Liver (tissue), 9 donors: ENCODE results near the gene ZNF138. TPM values are rescaled to one million over a fixed set of nuclear protein-coding genes. Genes with fewer than 3 reads are reported as not detected.

ENCODE experiments used
- DNase-seq: peaks from one replicate; pipeline ENCODE4 v3.0.0-alpha.2; 2017; ENCODE audit warnings: low spot score
- H3K27ac ChIP-seq, 2 donors: one replicate each; pipeline ENCODE4 v1.7.0; 2013; ENCODE audit warnings: inconsistent platforms in 2 of 2, low read length in 2 of 2, control low read depth in 1 of 2, low read depth in 1 of 2, mild to moderate bottlenecking in 1 of 2
- H3K27me3 ChIP-seq, 4 donors: one replicate each; pipeline versions ENCODE4 v1.6.1 to v1.7.0; 2013; ENCODE audit warnings: low read length in 3 of 4, inconsistent platforms in 1 of 4, mild to moderate bottlenecking in 1 of 4, moderate library complexity in 1 of 4; ENCODE audit not compliant: control insufficient read depth in 4 of 4, insufficient read depth in 4 of 4
- H3K36me3 ChIP-seq, 4 donors: one replicate each; pipeline versions ENCODE4 v1.6.1 to v1.7.0; 2013; ENCODE audit warnings: low read length in 3 of 4, mild to moderate bottlenecking in 3 of 4, low read depth in 1 of 4, moderate library complexity in 1 of 4; ENCODE audit not compliant: control insufficient read depth in 4 of 4, insufficient read depth in 3 of 4
- H3K4me1 ChIP-seq, 4 donors: one replicate each; pipeline versions ENCODE4 v1.6.1 to v1.7.0; 2013; ENCODE audit warnings: low read length in 3 of 4, mild to moderate bottlenecking in 3 of 4, moderate library complexity in 1 of 4; ENCODE audit not compliant: control insufficient read depth in 4 of 4, insufficient read depth in 4 of 4
- H3K4me3 ChIP-seq, 3 donors: one replicate each; pipeline versions ENCODE4 v1.6.1 to v1.7.0; 2013; ENCODE audit warnings: low read length in 3 of 3, control low read depth in 1 of 3, low read depth in 1 of 3, mild to moderate bottlenecking in 1 of 3
- H3K9ac ChIP-seq, 2 donors: one replicate each; pipeline ENCODE4 v1.7.0; 2013; ENCODE audit warnings: low read length in 2 of 2, mild to moderate bottlenecking in 2 of 2, moderate library complexity in 2 of 2, control low read depth in 1 of 2, low read depth in 1 of 2
- H3K9me3 ChIP-seq, 4 donors: one replicate each; pipeline versions ENCODE4 v1.6.1 to v1.7.0; 2013; ENCODE audit warnings: low read length in 3 of 4; ENCODE audit not compliant: control insufficient read depth in 4 of 4
- EGR1 ChIP-seq, 2 donors: IDR thresholded peaks; 2 replicates each; pipeline ENCODE4 v1.6.1; 2016 to 2018; ENCODE audit warnings: antibody characterized with exemption in 2 of 2, low read depth in 2 of 2
- FOXA1 ChIP-seq: IDR thresholded peaks from 2 replicates; pipeline ENCODE4 v1.6.1; 2016; ENCODE audit warnings: antibody characterized with exemption
- FOXA2 ChIP-seq: IDR thresholded peaks from 2 replicates; pipeline ENCODE4 v1.6.1; 2016; ENCODE audit warnings: antibody characterized with exemption
- GABPA ChIP-seq, 2 donors: IDR thresholded peaks in 1 of 2; conservative IDR thresholded peaks in 1 of 2; 2 replicates each; pipeline ENCODE4 v1.6.1; 2016; ENCODE audit warnings: antibody characterized with exemption in 2 of 2, mild to moderate bottlenecking in 1 of 2, moderate library complexity in 1 of 2
- HNF4A ChIP-seq, 2 donors: conservative IDR thresholded peaks; 2 replicates each; pipeline ENCODE4 v1.6.1; 2016; ENCODE audit warnings: antibody characterized with exemption in 2 of 2, mild to moderate bottlenecking in 2 of 2
- HNF4G ChIP-seq: IDR thresholded peaks from 2 replicates; pipeline ENCODE4 v1.6.1; 2016; ENCODE audit warnings: antibody characterized with exemption
- JUND ChIP-seq, 2 donors: IDR thresholded peaks; 2 replicates each; pipeline ENCODE4 v1.6.1; 2016; ENCODE audit warnings: antibody characterized with exemption in 2 of 2
- NR2F2 ChIP-seq: IDR thresholded peaks from 2 replicates; pipeline ENCODE4 v1.6.1; 2016; ENCODE audit warnings: antibody characterized with exemption
- RAD21 ChIP-seq, 2 donors: IDR thresholded peaks; 2 replicates each; pipeline ENCODE4 v1.6.1; 2016; ENCODE audit warnings: antibody characterized with exemption in 2 of 2, mild to moderate bottlenecking in 2 of 2
- REST ChIP-seq: IDR thresholded peaks from 2 replicates; pipeline ENCODE4 v1.6.1; 2016; ENCODE audit warnings: antibody characterized with exemption, mild to moderate bottlenecking
- RXRA ChIP-seq, 2 donors: IDR thresholded peaks; 2 replicates each; pipeline ENCODE4 v1.6.1; 2017 to 2018; ENCODE audit warnings: antibody characterized with exemption in 2 of 2, mild to moderate bottlenecking in 1 of 2
- TAF1 ChIP-seq: conservative IDR thresholded peaks from 2 replicates; pipeline ENCODE4 v1.6.1; 2016; ENCODE audit warnings: antibody characterized with exemption, mild to moderate bottlenecking
- YY1 ChIP-seq: IDR thresholded peaks from 2 replicates; pipeline ENCODE4 v1.6.1; 2016; ENCODE audit warnings: antibody characterized with exemption, mild to moderate bottlenecking
- ZBTB33 ChIP-seq: IDR thresholded peaks from 2 replicates; pipeline ENCODE4 v1.6.1; 2016; ENCODE audit warnings: antibody characterized with exemption
- WGBS: extraction: QIAGEN DNeasy Blood & Tissue Kit; methylation state at CpG from one replicate; pipeline ENCODE4 v1.1.7; 2013; 5-methylcytosine and 5-hydroxymethylcytosine counted together
- polyA plus RNA-seq, 2 donors: library from polyadenylated mRNA; stranded (reverse) in 1 of 2; unstranded in 1 of 2; fragments of 200-250 nt in 1 of 2; fragments of >200 nt in 1 of 2; fragmentation: Nextera tagmentation in 1 of 2; extraction: Ambion mirVana in 1 of 2; gene quantifications; one replicate each; pipeline versions ENCODE4 v1.2.1 to v1.2.3, GENCODE V29; 2013 to 2015
- total RNA-seq, 2 donors: library from RNA; depleted of rRNA; stranded (reverse); fragments of >200 nt; gene quantifications; one replicate each; pipeline ENCODE4 v1.2.3, GENCODE V29; 2014
- TF ChIP-seq, protein P1 (sequence below): fragments of 150-350 bp; IDR thresholded peaks from 2 replicates; pipeline ENCODE4 v1.5.1; 2017; ENCODE audit warnings: improper control_type of control experiment, low read depth, low read length; ENCODE audit not compliant: missing input control
- TF ChIP-seq, protein P2 (sequence below): IDR thresholded peaks from 2 replicates; pipeline ENCODE4 v1.6.1; 2016; ENCODE audit warnings: antibody characterized with exemption
- TF ChIP-seq, protein P3 (sequence below): IDR thresholded peaks from 2 replicates; pipeline ENCODE4 v1.6.1; 2016; ENCODE audit warnings: antibody characterized with exemption
- donor health status: healthy.
- donor health status: healthy.
- donor health status: healthy.
- donor health status: healthy.
- donor health status: healthy.

ZNF138 gene
- total and polyA plus RNA-seq, 4 donors, result 1.4 to 4.5 (median 3.7) TPM

DNA sequence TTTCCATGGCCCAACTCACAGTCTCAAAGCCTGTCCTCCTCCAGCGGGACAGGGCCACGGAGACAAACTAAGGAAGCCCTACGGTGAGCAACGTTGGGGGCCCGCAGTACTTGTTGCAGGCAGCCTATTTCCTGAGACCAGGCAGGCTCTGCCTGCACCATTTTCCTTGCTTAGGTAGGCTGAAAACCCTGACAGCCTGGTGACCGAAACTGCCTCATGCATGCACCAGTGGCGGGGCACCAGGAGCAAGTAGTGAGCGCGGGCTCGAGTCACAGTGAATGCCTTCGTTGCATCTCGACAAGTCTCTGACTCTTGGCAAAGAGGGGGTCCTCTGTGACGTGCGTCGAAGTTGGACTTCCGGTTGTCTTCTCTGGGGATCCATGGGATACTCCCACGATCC lies 85.6 kb downstream of the ZNF138 start:
- H3K9ac ChIP-seq, result no peak overlapping the region
- TF ChIP-seq HNF4A (conservative IDR thresholded peaks at IDR 0.05), result no peak
- TF ChIP-seq EGR1 (IDR thresholded peaks at IDR 0.05; ENCODE audit: low read depth in 2 of 2), result no peak
- TF ChIP-seq REST, result no peak
- TF ChIP-seq GABPA (IDR thresholded peaks at IDR 0.05 in 1 of 2, conservative IDR thresholded peaks at IDR 0.05 in 1 of 2), result no peak
- TF ChIP-seq JUND (IDR thresholded peaks at IDR 0.05), result no peak
- TF ChIP-seq FOXA1, result no peak
- TF ChIP-seq, protein P1, sequence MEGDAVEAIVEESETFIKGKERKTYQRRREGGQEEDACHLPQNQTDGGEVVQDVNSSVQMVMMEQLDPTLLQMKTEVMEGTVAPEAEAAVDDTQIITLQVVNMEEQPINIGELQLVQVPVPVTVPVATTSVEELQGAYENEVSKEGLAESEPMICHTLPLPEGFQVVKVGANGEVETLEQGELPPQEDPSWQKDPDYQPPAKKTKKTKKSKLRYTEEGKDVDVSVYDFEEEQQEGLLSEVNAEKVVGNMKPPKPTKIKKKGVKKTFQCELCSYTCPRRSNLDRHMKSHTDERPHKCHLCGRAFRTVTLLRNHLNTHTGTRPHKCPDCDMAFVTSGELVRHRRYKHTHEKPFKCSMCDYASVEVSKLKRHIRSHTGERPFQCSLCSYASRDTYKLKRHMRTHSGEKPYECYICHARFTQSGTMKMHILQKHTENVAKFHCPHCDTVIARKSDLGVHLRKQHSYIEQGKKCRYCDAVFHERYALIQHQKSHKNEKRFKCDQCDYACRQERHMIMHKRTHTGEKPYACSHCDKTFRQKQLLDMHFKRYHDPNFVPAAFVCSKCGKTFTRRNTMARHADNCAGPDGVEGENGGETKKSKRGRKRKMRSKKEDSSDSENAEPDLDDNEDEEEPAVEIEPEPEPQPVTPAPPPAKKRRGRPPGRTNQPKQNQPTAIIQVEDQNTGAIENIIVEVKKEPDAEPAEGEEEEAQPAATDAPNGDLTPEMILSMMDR, result no peak
- no peak for TF ChIP-seq YY1
- no peak for TF ChIP-seq TAF1
- TF ChIP-seq HNF4G, result no peak
- TF ChIP-seq, protein P2, sequence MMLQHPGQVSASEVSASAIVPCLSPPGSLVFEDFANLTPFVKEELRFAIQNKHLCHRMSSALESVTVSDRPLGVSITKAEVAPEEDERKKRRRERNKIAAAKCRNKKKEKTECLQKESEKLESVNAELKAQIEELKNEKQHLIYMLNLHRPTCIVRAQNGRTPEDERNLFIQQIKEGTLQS, result no peak
- TF ChIP-seq FOXA2, result no peak
- H3K36me3 ChIP-seq, result no peaks in the 10 kb centered on the region
- H3K4me3 ChIP-seq, result no peak overlapping the region
- H3K9me3 ChIP-seq, result peaks cover 6 to 21% (median 14%) of the 10 kb centered on the region in 4 donors
- no peak overlapping the region for H3K27ac ChIP-seq
- no peaks in the 10 kb centered on the region for H3K4me1 ChIP-seq
- 91% methylated on average over 17 of the region's 17 CpGs for WGBS
- DNase-seq, result peak; percentile 30
- peaks cover 0 to 1% (median 0%) of the 10 kb centered on the region in 4 donors for H3K27me3 ChIP-seq

DNA sequence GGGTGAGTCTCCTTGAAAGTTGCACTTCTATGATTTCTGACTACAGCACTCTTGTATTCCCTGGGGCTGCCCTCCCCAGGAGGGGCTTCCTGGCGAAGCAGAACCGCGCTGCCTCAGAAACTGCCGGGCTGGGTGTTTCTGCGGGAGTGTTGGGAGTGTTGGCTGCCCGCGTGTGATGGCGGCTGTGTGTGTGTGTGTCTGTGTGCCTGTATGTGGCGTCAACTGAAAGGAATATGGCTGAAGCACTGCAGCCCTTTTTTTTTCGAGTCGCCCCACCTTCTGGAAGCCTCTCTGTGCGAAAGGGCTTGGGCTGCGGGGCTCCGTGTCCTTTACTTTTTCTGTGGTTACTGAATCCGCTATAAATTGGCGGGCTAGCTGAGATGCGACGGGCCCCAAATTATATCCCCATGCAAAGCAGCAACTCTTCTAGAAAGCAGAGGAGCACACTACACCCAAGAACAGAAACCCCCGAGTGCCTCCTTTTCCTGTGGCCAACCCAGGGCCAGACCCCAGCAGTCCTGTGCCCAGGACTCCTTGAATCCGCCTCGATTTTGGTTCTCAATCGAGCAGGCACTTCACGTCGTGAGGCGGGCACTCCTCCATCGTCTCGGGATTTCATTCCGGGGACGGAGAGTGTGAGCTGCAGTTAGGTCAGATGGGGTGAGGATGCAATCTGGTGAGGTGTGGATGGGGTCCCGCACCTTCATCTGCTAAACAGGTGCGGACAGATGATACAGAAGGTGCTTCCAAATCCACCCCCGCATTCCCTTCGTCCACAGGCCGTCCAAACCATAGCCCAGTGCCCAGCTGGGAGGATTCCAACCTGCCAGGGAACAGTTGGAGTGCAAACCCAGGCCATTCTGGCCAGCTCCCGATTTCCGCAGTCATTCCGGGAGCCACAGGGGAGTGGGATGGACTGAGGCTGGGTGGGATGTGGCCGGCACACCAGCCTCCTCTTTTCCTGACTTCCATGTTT lies 86.4 kb downstream of the ZNF138 start:
- DNase-seq, result peak; percentile 29
- Histone ChIP-seq H3K27ac (no peak overlapping the region), H3K9ac (no peak overlapping the region), H3K9me3 (peaks cover 6 to 21% (median 14%) of the 10 kb centered on the region in 4 donors), H3K36me3 (no peaks in the 10 kb centered on the region), H3K4me1 (no peaks in the 10 kb centered on the region), H3K4me3 (no peak overlapping the region), H3K27me3 (no peaks in the 10 kb centered on the region)
- no peak for TF ChIP-seq RAD21 (IDR thresholded peaks at IDR 0.05)
- TF ChIP-seq, protein P3, sequence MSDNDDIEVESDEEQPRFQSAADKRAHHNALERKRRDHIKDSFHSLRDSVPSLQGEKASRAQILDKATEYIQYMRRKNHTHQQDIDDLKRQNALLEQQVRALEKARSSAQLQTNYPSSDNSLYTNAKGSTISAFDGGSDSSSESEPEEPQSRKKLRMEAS, result no peak
- TF ChIP-seq GABPA (IDR thresholded peaks at IDR 0.05 in 1 of 2, conservative IDR thresholded peaks at IDR 0.05 in 1 of 2), result no peak
- no peak for TF ChIP-seq ZBTB33
- no peak for TF ChIP-seq NR2F2
- TF ChIP-seq YY1, result no peak
- TF ChIP-seq FOXA2, result no peak
- no peak for TF ChIP-seq TAF1
- TF ChIP-seq, protein P1, result no peak
- no peak for TF ChIP-seq RXRA (IDR thresholded peaks at IDR 0.05)
- no peak for TF ChIP-seq JUND (IDR thresholded peaks at IDR 0.05)
- TF ChIP-seq HNF4G, result no peak
- no peak for TF ChIP-seq FOXA1
- no peak for TF ChIP-seq HNF4A (conservative IDR thresholded peaks at IDR 0.05)
- no peak for TF ChIP-seq EGR1 (IDR thresholded peaks at IDR 0.05; ENCODE audit: low read depth in 2 of 2)
- WGBS, result 92% methylated on average over 38 of the region's 38 CpGs
